ENCODE results near the gene GDF9.

DNA sequence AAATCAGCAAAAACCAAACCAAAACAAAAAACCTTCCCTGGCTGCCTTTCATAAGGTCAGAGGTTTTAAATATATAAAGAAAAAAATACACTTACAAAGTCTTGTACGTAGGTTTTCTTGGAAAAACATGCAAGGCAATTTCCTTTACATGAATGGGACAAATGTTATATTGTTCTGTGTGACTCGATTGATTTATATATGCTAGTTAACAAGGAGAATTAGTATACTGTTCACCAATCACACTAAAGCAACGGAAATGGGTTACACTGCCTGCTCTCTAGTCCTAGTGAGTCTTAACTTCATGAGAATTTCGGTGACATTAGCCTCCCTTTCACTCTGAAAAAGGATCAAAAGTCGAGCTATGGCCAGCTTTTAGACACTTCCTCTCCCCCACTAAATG lies 5.5 kb downstream of the GDF9 start:
- TF ChIP-seq, protein P1, sequence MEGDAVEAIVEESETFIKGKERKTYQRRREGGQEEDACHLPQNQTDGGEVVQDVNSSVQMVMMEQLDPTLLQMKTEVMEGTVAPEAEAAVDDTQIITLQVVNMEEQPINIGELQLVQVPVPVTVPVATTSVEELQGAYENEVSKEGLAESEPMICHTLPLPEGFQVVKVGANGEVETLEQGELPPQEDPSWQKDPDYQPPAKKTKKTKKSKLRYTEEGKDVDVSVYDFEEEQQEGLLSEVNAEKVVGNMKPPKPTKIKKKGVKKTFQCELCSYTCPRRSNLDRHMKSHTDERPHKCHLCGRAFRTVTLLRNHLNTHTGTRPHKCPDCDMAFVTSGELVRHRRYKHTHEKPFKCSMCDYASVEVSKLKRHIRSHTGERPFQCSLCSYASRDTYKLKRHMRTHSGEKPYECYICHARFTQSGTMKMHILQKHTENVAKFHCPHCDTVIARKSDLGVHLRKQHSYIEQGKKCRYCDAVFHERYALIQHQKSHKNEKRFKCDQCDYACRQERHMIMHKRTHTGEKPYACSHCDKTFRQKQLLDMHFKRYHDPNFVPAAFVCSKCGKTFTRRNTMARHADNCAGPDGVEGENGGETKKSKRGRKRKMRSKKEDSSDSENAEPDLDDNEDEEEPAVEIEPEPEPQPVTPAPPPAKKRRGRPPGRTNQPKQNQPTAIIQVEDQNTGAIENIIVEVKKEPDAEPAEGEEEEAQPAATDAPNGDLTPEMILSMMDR (IDR thresholded peaks at IDR 0.05 in 8 of 11, conservative IDR thresholded peaks at IDR 0.05 in 3 of 11): no peak
- TF ChIP-seq POLR2A (IDR thresholded peaks at IDR 0.05) (no peak), POLR2AphosphoS5 (IDR thresholded peaks at IDR 0.05) (no peak)
